Activated naive CD4-positive, alpha-beta T cell treated with anti-CD3 and anti-CD28 coated beads, Interleukin-2, amount 50 U/mL, for 16 hours (primary cell): ENCODE results near the gene UTP14C.
"Not testable (repeated sequence)": the region's sequence is repeated elsewhere in the genome, so short reads cannot be mapped to it uniquely, and the experiment has no call there.

ENCODE experiments used
- DNase-seq: peaks from one replicate; pipeline ENCODE4 v3.0.0-alpha.2; 2020

Gene UTP14C

GRCh38 chr13:52004511-52005170 is 19.9 kb upstream of the UTP14C start:
- no peak for DNase-seq

DNA sequence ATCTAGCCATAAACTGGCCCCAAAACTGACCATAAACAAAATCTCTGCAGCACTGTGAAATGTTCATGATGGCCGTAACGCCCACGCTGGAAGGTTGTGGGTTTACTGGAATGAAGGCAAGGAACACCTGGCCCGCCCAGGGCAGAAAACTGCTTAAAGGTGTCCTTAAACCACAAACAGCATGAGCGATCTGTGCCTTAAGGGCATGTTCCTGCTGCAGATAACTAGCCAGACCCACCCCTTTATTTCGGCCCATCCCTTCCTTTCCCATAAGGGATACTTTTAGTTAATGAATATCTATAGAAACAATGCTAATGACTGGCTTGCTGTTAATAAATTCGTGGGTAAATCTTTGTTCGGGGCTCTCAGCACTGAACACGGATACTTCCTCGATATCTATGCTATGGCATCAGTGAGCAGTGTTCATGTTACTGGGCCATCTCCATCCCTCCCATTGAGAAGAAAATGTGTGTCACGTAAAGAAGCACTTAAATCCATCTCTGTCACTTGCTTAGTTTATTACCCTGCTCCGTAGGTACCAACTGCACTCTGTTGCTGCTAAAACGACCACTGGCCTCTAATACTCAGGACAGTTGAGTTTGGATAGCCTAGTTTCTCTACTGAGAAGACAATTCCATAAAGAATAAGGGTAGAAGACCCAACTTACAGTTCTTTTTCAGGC is 18.5 kb upstream of the UTP14C start:
- no peak for DNase-seq

DNA sequence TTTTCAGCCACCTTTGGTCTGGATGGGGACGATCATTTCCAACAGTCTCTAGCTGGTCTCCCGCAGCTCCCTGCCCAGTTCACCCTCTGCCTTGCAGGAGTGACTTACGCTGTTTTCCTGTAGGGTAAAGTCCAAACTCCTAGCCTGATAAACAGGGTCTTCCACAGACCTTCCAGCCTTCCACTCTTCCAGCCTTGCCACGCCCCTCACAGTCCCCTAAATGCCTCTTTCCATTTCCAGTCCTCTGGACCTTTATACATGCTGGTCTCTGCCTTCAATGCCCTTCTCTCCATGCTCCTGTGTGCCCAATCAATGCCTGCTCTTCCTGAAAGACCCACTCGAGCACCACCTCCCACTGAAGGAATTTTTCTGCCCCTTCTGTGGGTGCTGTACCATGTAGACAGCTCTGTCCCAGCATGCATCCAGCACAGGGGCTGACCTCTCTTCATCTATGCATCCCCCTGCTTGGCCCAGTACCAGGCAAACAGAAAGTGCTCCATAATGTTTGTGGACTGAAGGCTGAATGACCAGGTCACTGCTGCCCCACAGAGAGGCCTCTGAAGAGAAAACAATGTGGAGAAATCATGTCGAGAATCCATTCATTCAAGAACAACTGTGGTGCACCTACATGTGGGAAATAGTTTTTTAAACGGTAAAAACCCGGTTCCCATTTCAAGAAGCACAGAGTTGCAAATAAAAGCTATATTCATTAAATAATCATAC is 17.8 kb upstream of the UTP14C start:
- DNase-seq, result no peak

DNA sequence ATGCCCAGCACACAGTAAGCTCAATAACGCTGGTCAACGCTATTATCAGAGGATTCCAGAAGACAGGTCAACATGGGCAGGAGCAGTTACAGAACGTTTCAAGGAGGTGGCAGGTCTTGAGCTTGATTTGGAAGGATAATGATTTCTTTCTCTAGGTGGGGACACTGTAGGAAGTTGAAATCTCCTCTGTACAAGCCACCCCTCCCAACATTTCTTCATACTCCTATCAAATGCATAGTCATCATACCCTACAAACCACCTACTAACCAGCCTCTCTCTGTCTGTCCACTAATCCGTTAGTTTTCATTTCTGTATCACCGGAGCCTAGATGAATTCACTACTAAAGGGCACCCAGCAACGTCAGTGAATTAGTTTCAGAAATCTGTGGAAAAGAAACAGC is 14.5 kb upstream of the UTP14C start:
- DNase-seq, result no peak

GRCh38 chr13:52010890-52011631 is 13.4 kb upstream of the UTP14C start, which contains the start of gene ATP7B:
TSS of gene ATP7B (minus strand) at chr13:52011450. CDS start at chr13:52011337, 113 bp downstream.
- DNase-seq, result peak; percentile 17

GRCh38 chr13:52011632-52012511 is 12.6 kb upstream of the UTP14C start, which contains the start of gene ALG11:
TSS of gene ALG11 (plus strand) at chr13:52012398. CDS start at chr13:52012419, 21 bp downstream.
- DNase-seq, result peak; percentile 100

GRCh38 chr13:52012512-52012836 is 12.0 kb upstream of the UTP14C start:
- DNase-seq, result no peak

GRCh38 chr13:52016296-52016695 is 8.2 kb upstream of the UTP14C start:
- DNase-seq, result no peak

DNA sequence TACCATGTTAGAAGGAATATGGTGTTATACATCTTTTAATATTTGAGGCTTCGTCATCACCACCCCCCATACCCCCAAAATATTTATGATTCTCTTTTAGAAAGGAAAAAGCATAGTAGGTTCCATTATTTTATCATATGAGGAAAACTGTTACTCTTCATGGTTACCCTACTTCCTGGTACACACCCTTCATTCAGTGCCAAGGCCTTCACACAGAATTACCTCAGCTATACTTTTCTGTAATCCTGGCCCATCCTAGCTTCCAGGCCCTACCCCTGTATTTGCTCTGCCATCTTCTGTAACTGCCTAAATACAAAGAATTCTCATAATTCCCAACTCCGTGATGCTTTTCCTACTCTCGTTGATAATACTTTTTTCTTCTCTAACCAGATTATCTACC is 4.3 kb upstream of the UTP14C start:
- DNase-seq, result no peak

DNA sequence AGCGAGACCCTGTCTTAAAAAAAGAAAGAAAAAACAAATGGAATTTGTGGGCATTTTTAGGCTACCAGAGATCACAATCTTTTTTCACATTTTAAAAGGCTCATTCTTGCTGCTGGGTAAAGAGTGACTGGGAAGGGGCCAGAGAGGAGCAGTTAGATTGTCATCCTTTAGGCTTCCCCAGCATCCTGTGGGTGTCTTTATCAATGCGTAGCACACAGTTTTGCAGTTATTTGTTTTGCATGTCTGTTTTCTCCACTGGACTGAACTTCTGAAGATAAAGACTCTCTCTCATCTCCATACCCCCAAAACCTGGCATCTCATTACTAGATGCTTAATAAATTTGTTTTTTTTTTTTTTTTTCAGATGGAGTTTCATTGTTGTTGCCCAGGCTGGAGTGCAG is 2.1 kb upstream of the UTP14C start:
- no peak for DNase-seq

- DNase-seq, result no peak
Measured at GRCh38 chr13:52025475-52026245, 1.2 kb downstream of the UTP14C start.

DNA sequence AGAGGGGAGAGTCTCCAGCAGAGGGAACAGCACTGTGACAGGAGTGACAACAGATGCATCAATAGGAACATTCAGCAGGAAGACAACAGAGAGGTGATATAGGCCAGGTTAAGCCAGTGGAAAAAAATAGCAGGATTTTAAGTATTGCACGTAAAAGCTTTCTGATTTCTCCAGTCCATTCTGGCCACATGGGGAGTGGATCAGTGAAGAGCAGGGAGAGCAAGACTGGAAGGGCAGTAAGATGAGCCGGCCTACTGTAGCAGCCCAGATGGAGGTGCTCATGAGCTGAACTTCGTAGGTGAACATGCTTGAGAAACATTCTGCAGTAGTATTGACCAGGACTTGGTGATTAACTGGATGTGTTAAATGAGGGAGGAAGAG is 1.7 kb downstream of the UTP14C start:
- DNase-seq, result no peak

GRCh38 chr13:52027832-52028231 is 3.3 kb downstream of the UTP14C start:
- DNase-seq, result no peak

- no peak for DNase-seq
Measured at GRCh38 chr13:52029569-52029968, 5.1 kb downstream of the UTP14C start.

DNA sequence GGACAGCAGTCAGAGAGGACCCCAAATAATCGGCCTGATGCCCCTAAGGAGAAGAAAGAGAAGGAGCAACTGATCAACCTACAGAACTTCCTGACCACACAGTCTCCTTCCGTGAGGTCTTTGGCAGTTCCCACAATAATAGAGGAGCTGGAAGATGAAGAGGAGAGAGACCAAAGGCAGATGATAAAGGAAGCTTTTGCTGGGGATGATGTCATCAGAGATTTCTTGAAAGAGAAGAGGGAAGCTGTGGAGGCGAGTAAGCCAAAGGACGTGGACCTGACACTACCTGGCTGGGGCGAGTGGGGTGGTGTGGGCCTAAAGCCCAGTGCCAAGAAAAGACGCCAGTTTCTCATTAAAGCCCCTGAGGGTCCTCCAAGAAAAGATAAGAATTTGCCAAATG is 5.9 kb downstream of the UTP14C start:
- DNase-seq, result not testable (repeated sequence)

GRCh38 chr13:52033039-52033438 is 8.5 kb downstream of the UTP14C start:
- DNase-seq, result no peak

- no peak for DNase-seq
Measured at GRCh38 chr13:52034616-52035226, 10.2 kb downstream of the UTP14C start.

DNA sequence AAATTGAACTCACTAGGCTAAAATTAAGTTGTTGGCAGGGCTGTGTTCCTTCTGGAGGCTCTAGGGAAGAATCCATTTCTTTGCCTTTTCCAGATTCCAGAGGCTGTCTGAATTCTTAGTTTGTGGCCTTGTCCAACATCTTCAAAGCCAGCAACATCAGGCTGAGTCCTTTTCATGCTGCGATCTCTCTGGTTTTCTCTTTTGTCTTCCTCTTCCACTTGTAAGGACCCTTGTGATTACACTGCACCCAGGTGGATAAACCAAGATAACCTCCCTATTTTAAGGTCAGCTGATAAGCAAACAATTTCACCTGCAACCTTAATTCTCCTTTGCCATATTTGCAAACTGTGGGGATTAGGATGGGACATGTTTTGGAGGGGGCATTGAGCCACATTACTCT is 11.5 kb downstream of the UTP14C start:
- DNase-seq, result no peak

- no peak for DNase-seq
Measured at GRCh38 chr13:52043675-52044074, 19.2 kb downstream of the UTP14C start.

DNA sequence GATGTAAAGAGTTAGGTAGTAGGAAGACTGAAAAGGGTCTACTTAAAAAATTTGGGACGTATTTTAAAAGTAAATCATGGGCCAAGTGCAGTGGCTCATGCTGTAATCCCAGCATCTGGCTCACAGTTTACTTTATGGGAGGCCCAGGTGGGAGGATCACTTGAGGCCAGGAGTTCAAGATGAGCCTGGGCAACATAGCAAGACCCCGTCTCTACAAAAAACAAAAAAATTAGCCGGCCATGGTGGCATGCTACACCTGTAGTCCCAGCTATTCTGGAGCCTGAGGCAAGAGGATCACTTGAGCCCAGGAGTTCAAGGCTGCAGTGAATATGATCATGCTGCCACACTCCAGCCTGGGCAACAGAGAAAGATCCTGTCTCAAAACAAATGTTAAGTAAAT is 23.0 kb downstream of the UTP14C start:
- DNase-seq, result no peak

DNA sequence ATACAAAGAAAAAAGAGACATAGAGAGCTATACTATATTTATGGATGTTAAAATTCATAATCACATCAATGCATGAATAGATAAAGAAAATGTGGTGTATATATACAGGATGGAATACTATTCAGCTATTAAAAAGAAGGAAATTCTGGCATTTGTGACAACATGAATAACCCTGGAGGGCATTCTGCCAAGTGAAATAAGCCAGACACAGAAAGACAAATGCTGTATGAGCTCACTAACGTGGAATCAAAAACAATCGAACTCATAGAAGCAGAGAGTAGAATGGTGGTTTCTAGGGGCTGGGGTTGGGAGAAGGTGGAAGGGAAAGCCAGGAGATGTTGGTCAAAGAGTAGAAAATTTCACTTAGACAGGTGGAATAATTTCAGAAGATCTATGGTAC is 24.0 kb downstream of the UTP14C start:
- no peak for DNase-seq
